DND-41 (cell line): Measurements from ENCODE around the gene ASIC2.

Source experiments
- ATAC-seq: fragments of 200-7000 bp; cut with Tn5 transposase; 3 replicates; pipeline ENCODE4 v1.9.1; 2021; ENCODE audit warnings: low read depth; ENCODE audit not compliant: insufficient read depth
- DNase-seq: peaks from one replicate; pipeline ENCODE4 v3.0.0-alpha.2; 2020
- H2AFZ ChIP-seq: 2 replicates; pipeline ENCODE4 v1.6.0; 2012; ENCODE audit warnings: low read depth, low read length
- H3K27ac ChIP-seq: 2 replicates; pipeline ENCODE4 v1.5.1; 2012; ENCODE audit warnings: low read length, inconsistent platforms
- H3K27me3 ChIP-seq: fragments of 200-600 bp; sonication (generic); 2 replicates; pipeline ENCODE4 v1.6.0; 2012; ENCODE audit warnings: low read length, mild to moderate bottlenecking, inconsistent platforms; ENCODE audit not compliant: insufficient read depth, poor library complexity
- H3K36me3 ChIP-seq: 2 replicates; pipeline ENCODE4 v1.5.1; 2012; ENCODE audit warnings: low read length, inconsistent platforms; ENCODE audit not compliant: insufficient read depth
- H3K4me1 ChIP-seq: 2 replicates; pipeline ENCODE4 v1.5.1; 2012; ENCODE audit warnings: mild to moderate bottlenecking, low read length; ENCODE audit not compliant: insufficient read depth
- H3K4me2 ChIP-seq: 2 replicates; pipeline ENCODE4 v1.6.0; 2012; ENCODE audit warnings: mild to moderate bottlenecking, moderate library complexity, low read length, inconsistent platforms; ENCODE audit not compliant: insufficient read depth
- H3K4me3 ChIP-seq, 2 experiments: fragments of 200-600 bp in 1 of 2; shearing (Covaris generic) in 1 of 2; 2 replicates each; pipeline ENCODE4 v1.5.1; 2012 to 2016; ENCODE audit warnings: inconsistent platforms in 2 of 2, low read length in 2 of 2, mild to moderate bottlenecking in 2 of 2, low read depth in 1 of 2, moderate library complexity in 1 of 2
- H3K79me2 ChIP-seq: 2 replicates; pipeline ENCODE4 v1.6.0; 2012; ENCODE audit warnings: low read length, inconsistent platforms; ENCODE audit not compliant: insufficient read depth
- H3K9ac ChIP-seq: 2 replicates; pipeline ENCODE4 v1.6.0; 2012; ENCODE audit warnings: low read depth, mild to moderate bottlenecking, inconsistent platforms, low read length, moderate library complexity
- H3K9me3 ChIP-seq: 2 replicates; pipeline ENCODE4 v1.5.1; 2012; ENCODE audit warnings: low read length, moderate library complexity, mild to moderate bottlenecking, inconsistent platforms; ENCODE audit not compliant: insufficient read depth, severe bottlenecking
- H4K20me1 ChIP-seq: 2 replicates; pipeline ENCODE4 v1.6.0; 2012; ENCODE audit warnings: low read length; ENCODE audit not compliant: insufficient read depth
- EZH2 ChIP-seq: IDR thresholded peaks from 3 replicates; pipeline ENCODE4 v1.6.1; 2012; ENCODE audit warnings: borderline replicate concordance, low read depth, mild to moderate bottlenecking, moderate library complexity, low read length, inconsistent platforms; ENCODE audit not compliant: severe bottlenecking
- TF ChIP-seq, protein P1 (sequence below): IDR thresholded peaks from 2 replicates; pipeline ENCODE4 v1.5.1; 2012; ENCODE audit warnings: borderline replicate concordance, low read length, moderate library complexity, mild to moderate bottlenecking; ENCODE audit not compliant: poor library complexity, severe bottlenecking; ENCODE audit errors: extremely low read depth

ASIC2 gene

GRCh38 chr17:33109336-33110072, 183.6 kb downstream of the ASIC2 start:
- Histone ChIP-seq H2AFZ (no peak overlapping the region), H3K4me3 (no peak overlapping the region), H3K36me3 (no peaks in the 10 kb centered on the region), H3K4me2 (no peak overlapping the region), H4K20me1 (no peaks in the 10 kb centered on the region; the same call in 1 of the 2 replicates), H3K27ac (no peak overlapping the region), H3K9ac (no peak overlapping the region), H3K79me2 (no peaks in the 10 kb centered on the region), H3K4me1 (no peaks in the 10 kb centered on the region), H3K9me3 (no peaks in the 10 kb centered on the region), H3K27me3 (no peaks in the 10 kb centered on the region)
- TF ChIP-seq EZH2: no peak
- TF ChIP-seq, protein P1, sequence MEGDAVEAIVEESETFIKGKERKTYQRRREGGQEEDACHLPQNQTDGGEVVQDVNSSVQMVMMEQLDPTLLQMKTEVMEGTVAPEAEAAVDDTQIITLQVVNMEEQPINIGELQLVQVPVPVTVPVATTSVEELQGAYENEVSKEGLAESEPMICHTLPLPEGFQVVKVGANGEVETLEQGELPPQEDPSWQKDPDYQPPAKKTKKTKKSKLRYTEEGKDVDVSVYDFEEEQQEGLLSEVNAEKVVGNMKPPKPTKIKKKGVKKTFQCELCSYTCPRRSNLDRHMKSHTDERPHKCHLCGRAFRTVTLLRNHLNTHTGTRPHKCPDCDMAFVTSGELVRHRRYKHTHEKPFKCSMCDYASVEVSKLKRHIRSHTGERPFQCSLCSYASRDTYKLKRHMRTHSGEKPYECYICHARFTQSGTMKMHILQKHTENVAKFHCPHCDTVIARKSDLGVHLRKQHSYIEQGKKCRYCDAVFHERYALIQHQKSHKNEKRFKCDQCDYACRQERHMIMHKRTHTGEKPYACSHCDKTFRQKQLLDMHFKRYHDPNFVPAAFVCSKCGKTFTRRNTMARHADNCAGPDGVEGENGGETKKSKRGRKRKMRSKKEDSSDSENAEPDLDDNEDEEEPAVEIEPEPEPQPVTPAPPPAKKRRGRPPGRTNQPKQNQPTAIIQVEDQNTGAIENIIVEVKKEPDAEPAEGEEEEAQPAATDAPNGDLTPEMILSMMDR: no peak
- no peak for DNase-seq
- ATAC-seq: no peak

- ATAC-seq: no peak
- H2AFZ ChIP-seq: no peak overlapping the region
- no peaks in the 10 kb centered on the region for H3K36me3 ChIP-seq
- H3K4me2 ChIP-seq: no peak overlapping the region
- H3K27ac ChIP-seq: no peak overlapping the region
- no peaks in the 10 kb centered on the region for H3K79me2 ChIP-seq
- H3K9me3 ChIP-seq: no peaks in the 10 kb centered on the region
- no peak overlapping the region for H3K9ac ChIP-seq
- H3K4me1 ChIP-seq: no peaks in the 10 kb centered on the region
- no peaks in the 10 kb centered on the region for H3K27me3 ChIP-seq
- no peak for DNase-seq
- no peak overlapping the region for H3K4me3 ChIP-seq
- no peaks in the 10 kb centered on the region; the same call in 1 of the 2 replicates for H4K20me1 ChIP-seq
- TF ChIP-seq, protein P1: no peak
Measured at GRCh38 chr17:33106525-33107165, 186.4 kb downstream of the ASIC2 start.

GRCh38 chr17:33105911-33106310, 187.2 kb downstream of the ASIC2 start:
- no peak overlapping the region for H3K27ac ChIP-seq
- DNase-seq (no peak), ATAC-seq (no peak)
- no peaks in the 10 kb centered on the region for H3K4me1 ChIP-seq
- no peaks in the 10 kb centered on the region for H3K27me3 ChIP-seq
- no peak overlapping the region for H3K4me2 ChIP-seq
- H3K9me3 ChIP-seq: no peaks in the 10 kb centered on the region
- TF ChIP-seq EZH2: no peak
- TF ChIP-seq, protein P1: no peak
- no peaks in the 10 kb centered on the region for H3K36me3 ChIP-seq
- H2AFZ ChIP-seq: no peak overlapping the region
- H3K4me3 ChIP-seq: no peak overlapping the region
- H3K79me2 ChIP-seq: no peaks in the 10 kb centered on the region
- no peak overlapping the region for H3K9ac ChIP-seq
- H4K20me1 ChIP-seq: 0 out of 2 replicates have a peak, but pooled peaks cover under 1% of the 10 kb centered on the region
